ENCODE measurements around the gene PAQR5.

Gene PAQR5

GRCh38 chr15:69408841-69409240 lies 110.1 kb downstream of the PAQR5 start:
- H3K4me1 ChIP-seq (ENCODE audit: insufficient read depth, low read length, severe bottlenecking), result peaks cover 2% of the 10 kb centered on the region
- H3F3A ChIP-seq (ENCODE audit: insufficient read depth, low read length), result no peaks in the 10 kb centered on the region
- H3K79me2 ChIP-seq (ENCODE audit: insufficient read depth, low read length), result no peaks in the 10 kb centered on the region
- H3K27ac ChIP-seq (ENCODE audit: low read depth, low read length, poor library complexity, severe bottlenecking), result no peak overlapping the region
- no peaks in the 10 kb centered on the region for H3K9me2 ChIP-seq (ENCODE audit: low read depth, low read length)
- no peak overlapping the region for H3K9ac ChIP-seq (ENCODE audit: low read length)
- H3K4me2 ChIP-seq (ENCODE audit: low read length), result no peak overlapping the region
- no peaks in the 10 kb centered on the region for H4K20me1 ChIP-seq (ENCODE audit: insufficient read depth, low read length)
- H3K4me3 ChIP-seq (ENCODE audit: low read depth, low read length, poor library complexity, severe bottlenecking), result no peak overlapping the region
- no peaks in the 10 kb centered on the region for H3K27me3 ChIP-seq (ENCODE audit: insufficient read depth, low read length)
- no peaks in the 10 kb centered on the region for H3K9me3 ChIP-seq (ENCODE audit: low read length)
- H2AFZ ChIP-seq (ENCODE audit: low read length), result no peak overlapping the region
- no peaks in the 10 kb centered on the region for H3K36me3 ChIP-seq (ENCODE audit: insufficient read depth, low read length)
- TF ChIP-seq CTCF (IDR thresholded peaks at IDR 0.05; ENCODE audit: low read length), result no peak
- TF ChIP-seq EZH2 (IDR thresholded peaks at IDR 0.05; ENCODE audit: borderline replicate concordance, low read length), result no peak

- H3K9me3 ChIP-seq (ENCODE audit: low read length), result no peaks in the 10 kb centered on the region
- H3K36me3 ChIP-seq (ENCODE audit: insufficient read depth, low read length), result no peaks in the 10 kb centered on the region
- H2AFZ ChIP-seq (ENCODE audit: low read length), result no peak overlapping the region
- no peaks in the 10 kb centered on the region for H3F3A ChIP-seq (ENCODE audit: insufficient read depth, low read length)
- H3K4me2 ChIP-seq (ENCODE audit: low read length), result no peak overlapping the region
- no peaks in the 10 kb centered on the region for H3K27me3 ChIP-seq (ENCODE audit: insufficient read depth, low read length)
- no peaks in the 10 kb centered on the region for H3K9me2 ChIP-seq (ENCODE audit: low read depth, low read length)
- no peak overlapping the region for H3K9ac ChIP-seq (ENCODE audit: low read length)
- H3K79me2 ChIP-seq (ENCODE audit: insufficient read depth, low read length), result peaks cover 8% of the 10 kb centered on the region
- no peak overlapping the region for H3K4me3 ChIP-seq (ENCODE audit: low read depth, low read length, poor library complexity, severe bottlenecking)
- H3K4me1 ChIP-seq (ENCODE audit: insufficient read depth, low read length, severe bottlenecking), result peaks cover 6% of the 10 kb centered on the region
- no peaks in the 10 kb centered on the region for H4K20me1 ChIP-seq (ENCODE audit: insufficient read depth, low read length)
- TF ChIP-seq CTCF (IDR thresholded peaks at IDR 0.05; ENCODE audit: low read length) (peak; percentile 37; the same call in 1 of the 2 replicates), EZH2 (IDR thresholded peaks at IDR 0.05; ENCODE audit: borderline replicate concordance, low read length) (no peak)
- no peak overlapping the region for H3K27ac ChIP-seq (ENCODE audit: low read depth, low read length, poor library complexity, severe bottlenecking)
These were observed 111.6 kb downstream of the PAQR5 start for GRCh38 chr15:69410248-69410874.

- no peak for TF ChIP-seq EZH2 (IDR thresholded peaks at IDR 0.05; ENCODE audit: borderline replicate concordance, low read length)
- TF ChIP-seq CTCF (IDR thresholded peaks at IDR 0.05; ENCODE audit: low read length), result no peak
- H3K27ac ChIP-seq (ENCODE audit: low read depth, low read length, poor library complexity, severe bottlenecking), result no peak overlapping the region
- H3K4me2 ChIP-seq (ENCODE audit: low read length), result no peak overlapping the region
- H2AFZ ChIP-seq (ENCODE audit: low read length), result no peak overlapping the region
- peaks cover 20% of the 10 kb centered on the region for H3K79me2 ChIP-seq (ENCODE audit: insufficient read depth, low read length)
- no peaks in the 10 kb centered on the region for H3K9me3 ChIP-seq (ENCODE audit: low read length)
- H3K9ac ChIP-seq (ENCODE audit: low read length), result no peak overlapping the region
- no peaks in the 10 kb centered on the region for H3K9me2 ChIP-seq (ENCODE audit: low read depth, low read length)
- H3K4me3 ChIP-seq (ENCODE audit: low read depth, low read length, poor library complexity, severe bottlenecking), result no peak overlapping the region
- H3K27me3 ChIP-seq (ENCODE audit: insufficient read depth, low read length), result no peaks in the 10 kb centered on the region
- H3K4me1 ChIP-seq (ENCODE audit: insufficient read depth, low read length, severe bottlenecking), result peaks cover 18% of the 10 kb centered on the region
- H3K36me3 ChIP-seq (ENCODE audit: insufficient read depth, low read length), result peaks cover 3% of the 10 kb centered on the region; the same call in 1 of the 2 replicates
- no peaks in the 10 kb centered on the region for H3F3A ChIP-seq (ENCODE audit: insufficient read depth, low read length)
- no peaks in the 10 kb centered on the region for H4K20me1 ChIP-seq (ENCODE audit: insufficient read depth, low read length)
These were observed 113.6 kb downstream of the PAQR5 start for GRCh38 chr15:69412274-69412673.

Data from OCI-LY1 (cell line).